Measurements from ENCODE around the gene EMP2. TPM values are rescaled to one million over a fixed set of nuclear protein-coding genes. Genes with fewer than 3 reads are reported as not detected.

The EMP2 gene
- total and polyA plus RNA-seq, 4 donors = 74.3 to 286 (median 117) TPM

DNA sequence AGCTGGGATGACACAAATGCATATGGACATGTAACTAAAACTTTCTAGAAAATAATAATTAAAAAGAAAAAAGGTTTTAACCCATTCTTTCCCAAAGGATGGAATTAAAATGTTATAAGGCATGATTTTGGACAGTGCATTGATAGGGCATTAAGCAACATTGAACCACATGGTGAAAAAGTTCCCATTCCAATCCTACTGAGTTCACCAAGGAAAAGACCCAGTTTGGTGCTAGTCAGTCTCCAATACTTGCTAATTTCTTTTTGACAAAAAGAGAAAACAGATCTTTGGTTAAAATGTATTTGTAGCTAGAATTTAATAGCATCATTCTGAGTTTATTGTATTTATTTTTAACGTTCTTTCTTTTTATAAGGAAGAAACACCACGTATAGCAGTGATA is 28.1 kb downstream of the EMP2 start:
- no peak for DNase-seq
- Histone ChIP-seq H3K4me1 (ENCODE audit: control insufficient read depth in 5 of 5, insufficient read depth in 5 of 5, low read length in 5 of 5) (peaks cover 0 to 15% (median 0%) of the 10 kb centered on the region in 5 donors), H3K36me3 (ENCODE audit: control insufficient read depth in 4 of 4, insufficient read depth in 4 of 4, low read length in 4 of 4) (peaks cover 0 to 2% (median 1%) of the 10 kb centered on the region in 4 donors), H3K9ac (ENCODE audit: insufficient read depth in 1 of 2, low read length in 2 of 2) (no peak overlapping the region), H3K27me3 (ENCODE audit: control insufficient read depth in 3 of 3, insufficient read depth in 3 of 3, low read length in 2 of 3) (no peaks in the 10 kb centered on the region), H3K27ac (ENCODE audit: low read depth in 1 of 2, low read length in 1 of 2) (no peak overlapping the region), H3K9me3 (ENCODE audit: control insufficient read depth in 4 of 4, insufficient read depth in 3 of 4, low read length in 3 of 4) (peaks cover 0 to 7% (median 4%) of the 10 kb centered on the region in 4 donors), H3K4me3 (no peak overlapping the region)
- TF ChIP-seq, protein P1, sequence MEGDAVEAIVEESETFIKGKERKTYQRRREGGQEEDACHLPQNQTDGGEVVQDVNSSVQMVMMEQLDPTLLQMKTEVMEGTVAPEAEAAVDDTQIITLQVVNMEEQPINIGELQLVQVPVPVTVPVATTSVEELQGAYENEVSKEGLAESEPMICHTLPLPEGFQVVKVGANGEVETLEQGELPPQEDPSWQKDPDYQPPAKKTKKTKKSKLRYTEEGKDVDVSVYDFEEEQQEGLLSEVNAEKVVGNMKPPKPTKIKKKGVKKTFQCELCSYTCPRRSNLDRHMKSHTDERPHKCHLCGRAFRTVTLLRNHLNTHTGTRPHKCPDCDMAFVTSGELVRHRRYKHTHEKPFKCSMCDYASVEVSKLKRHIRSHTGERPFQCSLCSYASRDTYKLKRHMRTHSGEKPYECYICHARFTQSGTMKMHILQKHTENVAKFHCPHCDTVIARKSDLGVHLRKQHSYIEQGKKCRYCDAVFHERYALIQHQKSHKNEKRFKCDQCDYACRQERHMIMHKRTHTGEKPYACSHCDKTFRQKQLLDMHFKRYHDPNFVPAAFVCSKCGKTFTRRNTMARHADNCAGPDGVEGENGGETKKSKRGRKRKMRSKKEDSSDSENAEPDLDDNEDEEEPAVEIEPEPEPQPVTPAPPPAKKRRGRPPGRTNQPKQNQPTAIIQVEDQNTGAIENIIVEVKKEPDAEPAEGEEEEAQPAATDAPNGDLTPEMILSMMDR (IDR thresholded peaks at IDR 0.05; ENCODE audit: control extremely low read depth, extremely low read depth) = no peak
- no peak for ATAC-seq (ENCODE audit: insufficient read depth, low FRiP score)
- WGBS, 2 donors = 73 to 74% methylated on average over 2 of the region's 2 CpGs

DNA sequence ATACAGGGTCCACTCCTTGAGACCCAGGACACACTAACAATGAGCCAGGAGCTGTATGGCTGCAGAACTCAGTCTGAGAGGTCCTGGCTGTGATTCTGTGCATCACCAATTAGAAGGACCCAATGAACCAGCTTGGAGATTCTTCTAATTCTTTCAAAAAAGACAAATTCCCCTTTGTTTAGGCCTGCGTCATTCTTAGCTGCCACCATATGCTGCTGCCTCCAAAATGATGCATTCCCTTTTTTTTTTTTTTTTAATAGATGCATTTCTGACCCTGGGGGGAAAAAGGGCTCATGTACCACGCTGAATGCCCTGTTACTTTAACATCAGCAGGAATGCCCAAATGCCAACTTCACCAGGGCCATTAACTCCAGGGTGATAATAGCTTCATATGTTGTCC is 28.5 kb downstream of the EMP2 start:
- Histone ChIP-seq H3K27me3 (ENCODE audit: control insufficient read depth in 3 of 3, insufficient read depth in 3 of 3, low read length in 2 of 3) (no peaks in the 10 kb centered on the region), H3K27ac (ENCODE audit: low read depth in 1 of 2, low read length in 1 of 2) (no peak overlapping the region), H3K9ac (ENCODE audit: insufficient read depth in 1 of 2, low read length in 2 of 2) (no peak overlapping the region), H3K4me3 (no peak overlapping the region), H3K4me1 (ENCODE audit: control insufficient read depth in 5 of 5, insufficient read depth in 5 of 5, low read length in 5 of 5) (peaks cover 0 to 15% (median 0%) of the 10 kb centered on the region in 5 donors), H3K9me3 (ENCODE audit: control insufficient read depth in 4 of 4, insufficient read depth in 3 of 4, low read length in 3 of 4) (peaks cover 0 to 7% (median 4%) of the 10 kb centered on the region in 4 donors), H3K36me3 (ENCODE audit: control insufficient read depth in 4 of 4, insufficient read depth in 4 of 4, low read length in 4 of 4) (peaks cover 1 to 5% (median 4%) of the 10 kb centered on the region in 4 donors)
- 86 to 91% methylated on average over 2 of the region's 2 CpGs for WGBS, 2 donors
- TF ChIP-seq, protein P1 (IDR thresholded peaks at IDR 0.05; ENCODE audit: control extremely low read depth, extremely low read depth) = no peak
- DNase-seq = no peak
- ATAC-seq (ENCODE audit: insufficient read depth, low FRiP score) = no peak

DNA sequence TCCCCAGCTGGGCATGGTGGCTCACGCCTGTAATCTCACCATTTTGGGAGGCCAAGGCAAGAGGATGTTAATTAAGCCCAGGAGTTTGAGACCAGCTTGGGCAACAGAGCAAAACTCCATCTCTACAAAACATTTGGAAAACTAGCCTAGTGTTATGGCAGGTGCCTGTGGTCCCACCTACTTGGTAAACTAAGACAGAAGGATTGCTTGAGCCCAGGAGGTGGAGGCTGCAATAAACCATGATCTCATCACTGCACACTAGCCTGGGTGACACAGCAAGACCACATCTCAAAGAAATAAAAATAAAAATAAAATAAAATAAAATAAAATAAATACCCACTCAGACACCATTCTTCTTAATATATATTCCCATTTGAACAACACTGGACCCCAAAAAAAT is 32.0 kb downstream of the EMP2 start:
- no peak for DNase-seq
- TF ChIP-seq, protein P1 (IDR thresholded peaks at IDR 0.05; ENCODE audit: control extremely low read depth, extremely low read depth) = no peak
- Histone ChIP-seq H3K36me3 (ENCODE audit: control insufficient read depth in 4 of 4, insufficient read depth in 4 of 4, low read length in 4 of 4) (peaks cover 14 to 26% (median 18%) of the 10 kb centered on the region in 4 donors), H3K4me1 (ENCODE audit: control insufficient read depth in 5 of 5, insufficient read depth in 5 of 5, low read length in 5 of 5) (peaks cover 0 to 3% (median 0%) of the 10 kb centered on the region in 5 donors), H3K27me3 (ENCODE audit: control insufficient read depth in 3 of 3, insufficient read depth in 3 of 3, low read length in 2 of 3) (no peaks in the 10 kb centered on the region), H3K9ac (ENCODE audit: insufficient read depth in 1 of 2, low read length in 2 of 2) (no peak overlapping the region), H3K4me3 (no peak overlapping the region), H3K27ac (ENCODE audit: low read depth in 1 of 2, low read length in 1 of 2) (no peak overlapping the region), H3K9me3 (ENCODE audit: control insufficient read depth in 4 of 4, insufficient read depth in 3 of 4, low read length in 3 of 4) (peaks cover 0 to 7% (median 4%) of the 10 kb centered on the region in 4 donors)
- WGBS, 2 donors = 96 to 100% methylated on average over 1 of the region's 1 CpG
- ATAC-seq (ENCODE audit: insufficient read depth, low FRiP score) = no peak

DNA sequence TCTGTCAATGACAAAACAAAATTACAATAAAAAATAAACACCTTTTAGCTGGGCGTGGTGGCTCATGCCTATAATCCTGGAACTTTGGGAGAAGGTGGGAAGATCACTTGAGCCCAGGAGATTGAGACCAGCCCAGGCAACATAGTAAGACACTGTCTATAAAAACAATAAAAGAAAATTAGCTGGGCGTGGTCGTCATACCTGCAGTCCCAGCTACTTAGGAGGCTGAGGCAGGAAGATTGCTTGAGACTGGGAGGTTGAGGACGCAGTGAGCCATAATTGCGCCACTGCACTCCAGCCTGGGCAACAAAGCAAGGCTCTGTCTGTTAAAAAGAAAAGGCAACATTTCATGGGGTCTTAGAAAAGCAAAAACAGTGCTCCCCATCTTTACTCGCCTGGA is 32.7 kb downstream of the EMP2 start:
- H3K27ac ChIP-seq (ENCODE audit: low read depth in 1 of 2, low read length in 1 of 2) = no peak overlapping the region
- DNase-seq = no peak
- H3K9ac ChIP-seq (ENCODE audit: insufficient read depth in 1 of 2, low read length in 2 of 2) = no peak overlapping the region
- peaks cover 14 to 28% (median 18%) of the 10 kb centered on the region in 4 donors for H3K36me3 ChIP-seq (ENCODE audit: control insufficient read depth in 4 of 4, insufficient read depth in 4 of 4, low read length in 4 of 4)
- ATAC-seq (ENCODE audit: insufficient read depth, low FRiP score) = no peak
- 90 to 94% methylated on average over 6 of the region's 6 CpGs for WGBS, 2 donors
- peaks cover 0 to 2% (median 0%) of the 10 kb centered on the region in 5 donors for H3K4me1 ChIP-seq (ENCODE audit: control insufficient read depth in 5 of 5, insufficient read depth in 5 of 5, low read length in 5 of 5)
- H3K4me3 ChIP-seq = no peak overlapping the region
- TF ChIP-seq, protein P1 (IDR thresholded peaks at IDR 0.05; ENCODE audit: control extremely low read depth, extremely low read depth) = no peak
- peaks cover 0 to 7% (median 4%) of the 10 kb centered on the region in 4 donors for H3K9me3 ChIP-seq (ENCODE audit: control insufficient read depth in 4 of 4, insufficient read depth in 3 of 4, low read length in 3 of 4)
- no peaks in the 10 kb centered on the region for H3K27me3 ChIP-seq (ENCODE audit: control insufficient read depth in 3 of 3, insufficient read depth in 3 of 3, low read length in 2 of 3)
